Esophagus squamous epithelium (tissue), 5 donors: ENCODE results near the gene C1QTNF9B. TPM values are rescaled to one million over a fixed set of nuclear protein-coding genes. Genes with fewer than 3 reads are reported as not detected.
A peak's percentile ranks its signal among the peaks of the same experiment; 100 is the strongest.

Source experiments
- DNase-seq: peaks from one replicate; lab custom pipeline; 2025; lab: John Stamatoyannopoulos, UW
- H3K27ac ChIP-seq, 4 donors: fragments of 200-600 bp; sonication (generic); one replicate each; pipeline ENCODE4 v1.5.1; 2016 to 2019; ENCODE audit warnings: mild to moderate bottlenecking in 1 of 4
- H3K27me3 ChIP-seq, 4 donors: fragments of 200-600 bp; sonication (generic); 1 replicate in 3 of 4; 2 replicates in 1 of 4; pipeline versions ENCODE4 v1.5.1 to v1.6.0; 2017 to 2021; ENCODE audit warnings: antibody characterized with exemption in 1 of 4
- H3K36me3 ChIP-seq, 3 donors: fragments of 200-600 bp; sonication (generic); one replicate each; pipeline ENCODE4 v1.5.1; 2016 to 2019
- H3K4me1 ChIP-seq, 3 donors: fragments of 200-600 bp; sonication (generic); one replicate each; pipeline ENCODE4 v1.5.1; 2017 to 2019
- H3K4me3 ChIP-seq, 4 donors: fragments of 200-600 bp; sonication (generic); 1 replicate in 3 of 4; 2 replicates in 1 of 4; pipeline ENCODE4 v1.5.1; 2016 to 2019; ENCODE audit warnings: mild to moderate bottlenecking in 2 of 4, moderate library complexity in 1 of 4
- H3K9me3 ChIP-seq, 3 donors: fragments of 200-600 bp; sonication (generic); one replicate each; pipeline ENCODE4 v1.5.1; 2016 to 2019
- POLR2A ChIP-seq, 4 donors: fragments of 450-650 bp; IDR thresholded peaks; one replicate each; pipeline ENCODE4 v1.6.1; 2017; ENCODE audit warnings: antibody characterized with exemption in 4 of 4, mild to moderate bottlenecking in 4 of 4, moderate library complexity in 3 of 4
- WGBS, 2 donors: methylation state at CpG; one replicate each; pipeline ENCODE4 v1.1.5; 2018; 5-methylcytosine and 5-hydroxymethylcytosine counted together
- intact Hi-C: fragments of 100-400 bp; cut with DNase I; formaldehyde crosslinking; loops from one replicate; pipeline ENCODE4 v1.15.0; 2022
- total RNA-seq, 4 donors: library from RNA; depleted of rRNA; stranded (reverse); fragments of >200 nt; gene quantifications; one replicate each; pipeline ENCODE4 v1.1.0, GENCODE V29; 2016
- TF ChIP-seq, protein P1 (sequence below), 6 experiments: fragments of 450-650 bp in 4 of 6; fragments of 200-600 bp in 2 of 6; sonication (generic) in 2 of 6; IDR thresholded peaks; one replicate each; pipeline ENCODE4 v1.5.1; 2016 to 2019; ENCODE audit warnings: antibody characterized with exemption in 6 of 6, mild to moderate bottlenecking in 4 of 6, moderate library complexity in 4 of 6
- donor health status: DM: yes; HTN: yes; CAD: no.

C1QTNF9B gene
- total RNA-seq, 4 donors from 2014 or later = not detected

- Histone ChIP-seq H3K27me3 (no peaks in the 10 kb centered on the region), H3K36me3 (peaks cover 0 to 5% (median 0%) of the 10 kb centered on the region in 3 donors), H3K4me1 (peaks cover 0 to 28% (median 4%) of the 10 kb centered on the region in 3 donors), H3K27ac (peak overlapping the region in 2 of 4 donors; percentile 32 to 53), H3K4me3 (no peak overlapping the region), H3K9me3 (no peaks in the 10 kb centered on the region)
- TF ChIP-seq, protein P1, sequence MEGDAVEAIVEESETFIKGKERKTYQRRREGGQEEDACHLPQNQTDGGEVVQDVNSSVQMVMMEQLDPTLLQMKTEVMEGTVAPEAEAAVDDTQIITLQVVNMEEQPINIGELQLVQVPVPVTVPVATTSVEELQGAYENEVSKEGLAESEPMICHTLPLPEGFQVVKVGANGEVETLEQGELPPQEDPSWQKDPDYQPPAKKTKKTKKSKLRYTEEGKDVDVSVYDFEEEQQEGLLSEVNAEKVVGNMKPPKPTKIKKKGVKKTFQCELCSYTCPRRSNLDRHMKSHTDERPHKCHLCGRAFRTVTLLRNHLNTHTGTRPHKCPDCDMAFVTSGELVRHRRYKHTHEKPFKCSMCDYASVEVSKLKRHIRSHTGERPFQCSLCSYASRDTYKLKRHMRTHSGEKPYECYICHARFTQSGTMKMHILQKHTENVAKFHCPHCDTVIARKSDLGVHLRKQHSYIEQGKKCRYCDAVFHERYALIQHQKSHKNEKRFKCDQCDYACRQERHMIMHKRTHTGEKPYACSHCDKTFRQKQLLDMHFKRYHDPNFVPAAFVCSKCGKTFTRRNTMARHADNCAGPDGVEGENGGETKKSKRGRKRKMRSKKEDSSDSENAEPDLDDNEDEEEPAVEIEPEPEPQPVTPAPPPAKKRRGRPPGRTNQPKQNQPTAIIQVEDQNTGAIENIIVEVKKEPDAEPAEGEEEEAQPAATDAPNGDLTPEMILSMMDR (IDR thresholded peaks at IDR 0.05) = no peak
- no peak for TF ChIP-seq POLR2A (IDR thresholded peaks at IDR 0.05)
- no peak for DNase-seq
- intact Hi-C loops = loop anchor here (10.0 kb wide), 1 partner anchor 164 kb away; no protein-coding TSS in a partner anchor
- WGBS, 2 donors = 45 to 53% methylated on average over 5 of the region's 5 CpGs
These were observed 28.8 kb downstream of the C1QTNF9B start for GRCh38 chr13:23868521-23868920.

DNA sequence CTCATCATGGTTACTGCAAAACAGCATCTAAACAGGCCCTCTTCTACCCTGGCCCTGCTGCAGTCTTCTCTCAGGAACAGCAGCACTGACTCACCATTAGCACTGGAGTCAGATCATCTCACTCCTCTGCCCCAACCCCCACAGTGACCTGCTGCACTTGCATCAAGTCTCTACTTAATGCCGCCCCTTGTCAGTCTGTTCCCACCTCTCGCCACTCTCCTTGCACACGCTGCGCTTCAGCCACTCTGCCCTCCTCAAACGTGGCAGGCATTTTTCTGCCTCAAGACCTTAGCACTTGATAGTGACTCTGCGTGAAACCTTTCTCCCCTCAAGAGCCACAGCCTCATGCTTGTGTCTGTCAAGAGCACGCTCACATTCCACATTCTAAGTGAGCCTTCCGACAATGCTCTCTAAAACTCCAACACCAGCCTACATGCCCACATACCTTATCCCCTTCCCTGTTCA lies 30.2 kb downstream of the C1QTNF9B start:
- H3K36me3 ChIP-seq = no peaks in the 10 kb centered on the region
- DNase-seq = no peak
- 88 to 93% methylated on average over 8 of the region's 8 CpGs for WGBS, 2 donors
- H3K9me3 ChIP-seq = no peaks in the 10 kb centered on the region
- H3K4me3 ChIP-seq = no peak overlapping the region
- peaks cover 5 to 37% (median 10%) of the 10 kb centered on the region in 3 donors for H3K4me1 ChIP-seq
- H3K27ac ChIP-seq = no peak overlapping the region
- H3K27me3 ChIP-seq = no peaks in the 10 kb centered on the region
- no peak for TF ChIP-seq POLR2A (IDR thresholded peaks at IDR 0.05)
- TF ChIP-seq, protein P1 (IDR thresholded peaks at IDR 0.05) = no peak
- intact Hi-C loops = loop anchor here (10.0 kb wide), 1 partner anchor 162 kb away; no protein-coding TSS in a partner anchor

GRCh38 chr13:23866420-23867026 lies 30.8 kb downstream of the C1QTNF9B start:
- H3K4me3 ChIP-seq = no peak overlapping the region
- no peaks in the 10 kb centered on the region for H3K27me3 ChIP-seq
- DNase-seq = no peak
- H3K4me1 ChIP-seq = peaks cover 5 to 36% (median 10%) of the 10 kb centered on the region in 3 donors
- 93 to 96% methylated on average over 9 of the region's 9 CpGs for WGBS, 2 donors
- intact Hi-C loops = loop anchor here (10.0 kb wide), 1 partner anchor 162 kb away; no protein-coding TSS in a partner anchor
- peaks cover 0 to 4% (median 0%) of the 10 kb centered on the region in 3 donors for H3K36me3 ChIP-seq
- no peaks in the 10 kb centered on the region for H3K9me3 ChIP-seq
- H3K27ac ChIP-seq = no peak overlapping the region
- TF ChIP-seq POLR2A (IDR thresholded peaks at IDR 0.05) = no peak
- TF ChIP-seq, protein P1 (IDR thresholded peaks at IDR 0.05) = no peak

DNA sequence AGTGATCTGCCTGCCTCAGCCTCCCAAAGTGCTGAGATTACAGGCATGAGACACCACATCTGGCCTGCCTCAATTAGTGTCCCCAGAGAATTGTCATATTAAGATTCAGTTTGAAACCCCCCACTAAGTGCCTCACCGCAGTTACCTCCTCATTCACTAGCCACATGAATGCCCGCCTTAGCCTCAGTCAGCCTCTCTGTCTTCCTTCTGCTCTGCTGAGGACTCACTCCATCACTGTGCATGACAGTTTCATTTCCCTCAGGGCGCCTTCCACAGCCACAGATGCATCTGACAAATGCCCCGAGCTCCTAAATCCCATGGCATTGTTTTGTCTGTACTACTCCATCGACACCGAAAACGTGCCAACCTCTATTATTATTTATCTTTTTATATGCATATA lies 31.4 kb downstream of the C1QTNF9B start:
- no peak for TF ChIP-seq POLR2A (IDR thresholded peaks at IDR 0.05)
- TF ChIP-seq, protein P1 (IDR thresholded peaks at IDR 0.05) = no peak
- H3K9me3 ChIP-seq = no peaks in the 10 kb centered on the region
- WGBS, 2 donors = 76 to 85% methylated on average over 6 to 7 of the region's 7 CpGs
- peaks cover 0 to 10% (median 0%) of the 10 kb centered on the region in 3 donors for H3K36me3 ChIP-seq
- H3K27ac ChIP-seq = no peak overlapping the region
- H3K27me3 ChIP-seq = no peaks in the 10 kb centered on the region
- H3K4me3 ChIP-seq = no peak overlapping the region
- DNase-seq = no peak
- peaks cover 5 to 30% (median 10%) of the 10 kb centered on the region in 3 donors for H3K4me1 ChIP-seq
- intact Hi-C loops = loop anchor here (10.0 kb wide), 1 partner anchor 161 kb away; no protein-coding TSS in a partner anchor

GRCh38 chr13:23865026-23865425 lies 32.3 kb downstream of the C1QTNF9B start:
- Histone ChIP-seq H3K27ac (no peak overlapping the region), H3K4me3 (no peak overlapping the region), H3K36me3 (peaks cover 0 to 12% (median 0%) of the 10 kb centered on the region in 3 donors), H3K9me3 (no peaks in the 10 kb centered on the region), H3K4me1 (peaks cover 5 to 21% (median 6%) of the 10 kb centered on the region in 3 donors), H3K27me3 (no peaks in the 10 kb centered on the region)
- DNase-seq = no peak
- WGBS, 2 donors = 64 to 68% methylated on average over 1 of the region's 1 CpG
- intact Hi-C loops = loop anchor here (10.0 kb wide), 1 partner anchor 160 kb away; no protein-coding TSS in a partner anchor
- TF ChIP-seq POLR2A (IDR thresholded peaks at IDR 0.05) = no peak
- TF ChIP-seq, protein P1 (IDR thresholded peaks at IDR 0.05) = no peak
